Tibial artery (tissue), 4 donors: ENCODE measurements around the gene WBP1L.

Source experiments
- DNase-seq, 2 donors: peaks; one replicate each; pipeline ENCODE4 v3.0.0-alpha.2; 2019
- H3K27ac ChIP-seq, 2 donors: fragments of 200-600 bp; sonication (generic) in 1 of 2; 1 replicate in 1 of 2; 2 replicates in 1 of 2; pipeline ENCODE4 v1.5.1; 2018 to 2019; ENCODE audit warnings: mild to moderate bottlenecking in 1 of 2
- H3K27me3 ChIP-seq, 2 donors: fragments of 200-600 bp; sonication (generic) in 1 of 2; one replicate each; pipeline versions ENCODE4 v1.5.1 to v1.6.0; 2016 to 2019
- H3K36me3 ChIP-seq, 3 donors: fragments of 200-600 bp; sonication (generic) in 2 of 3; one replicate each; pipeline ENCODE4 v1.5.1; 2016 to 2019; ENCODE audit warnings: mild to moderate bottlenecking in 2 of 3
- H3K4me1 ChIP-seq, 4 donors: fragments of 200-600 bp; sonication (generic) in 2 of 4; 1 replicate in 3 of 4; 2 replicates in 1 of 4; pipeline ENCODE4 v1.5.1; 2016 to 2019
- H3K4me3 ChIP-seq, 2 donors: fragments of 200-600 bp; sonication (generic) in 1 of 2; 1 replicate in 1 of 2; 2 replicates in 1 of 2; pipeline ENCODE4 v1.5.1; 2018 to 2019; ENCODE audit warnings: mild to moderate bottlenecking in 2 of 2
- H3K9me3 ChIP-seq, 3 donors: fragments of 200-600 bp; sonication (generic) in 1 of 3; one replicate each; pipeline ENCODE4 v1.5.1; 2016 to 2019
- CTCF ChIP-seq, 2 experiments: fragments of 200-600 bp in 1 of 2; fragments of 450-650 bp in 1 of 2; IDR thresholded peaks; one replicate each; pipeline ENCODE4 v1.5.1; 2017 to 2019; ENCODE audit warnings: antibody characterized with exemption in 2 of 2, mild to moderate bottlenecking in 1 of 2, moderate library complexity in 1 of 2
- intact Hi-C: fragments of 100-400 bp; cut with DNase I; formaldehyde crosslinking; loops from one replicate; pipeline ENCODE4 v1.15.0; 2023; ENCODE audit warnings: low total_unique reads

Gene WBP1L

GRCh38 chr10:102799691-102800471 is 56.1 kb downstream of the WBP1L start:
- intact Hi-C loops = no loop called here
- Histone ChIP-seq H3K9me3 (no peaks in the 10 kb centered on the region), H3K4me1 (peaks cover 0 to 96% (median 77%) of the 10 kb centered on the region in 4 donors), H3K4me3 (no peak overlapping the region), H3K27ac (peak overlapping the region; percentile 72 to 84), H3K36me3 (peaks cover 21 to 31% (median 28%) of the 10 kb centered on the region in 3 donors), H3K27me3 (no peaks in the 10 kb centered on the region)
- TF ChIP-seq CTCF (IDR thresholded peaks at IDR 0.05) = no peak
- peak in 1 of 2 donors; percentile 82 for DNase-seq

GRCh38 chr10:102800611-102801335 is 57.0 kb downstream of the WBP1L start:
- intact Hi-C loops = no loop called here
- H3K27ac ChIP-seq = peak overlapping the region; percentile 72 to 84
- no peak for TF ChIP-seq CTCF (IDR thresholded peaks at IDR 0.05)
- H3K4me1 ChIP-seq = peaks cover 0 to 89% (median 71%) of the 10 kb centered on the region in 4 donors
- no peaks in the 10 kb centered on the region for H3K27me3 ChIP-seq
- no peak for DNase-seq
- no peaks in the 10 kb centered on the region for H3K9me3 ChIP-seq
- H3K4me3 ChIP-seq = no peak overlapping the region
- H3K36me3 ChIP-seq = peaks cover 21 to 32% (median 32%) of the 10 kb centered on the region in 3 donors

- Histone ChIP-seq H3K9me3 (no peaks in the 10 kb centered on the region), H3K36me3 (peaks cover 21 to 37% (median 32%) of the 10 kb centered on the region in 3 donors), H3K4me3 (no peak overlapping the region), H3K27me3 (no peaks in the 10 kb centered on the region), H3K4me1 (peaks cover 0 to 82% (median 65%) of the 10 kb centered on the region in 4 donors), H3K27ac (peak overlapping the region; percentile 72 to 84)
- intact Hi-C loops = no loop called here
- no peak for DNase-seq
- TF ChIP-seq CTCF (IDR thresholded peaks at IDR 0.05) = no peak
These were observed 57.7 kb downstream of the WBP1L start for GRCh38 chr10:102801496-102801895.

- H3K27me3 ChIP-seq = no peaks in the 10 kb centered on the region
- TF ChIP-seq CTCF (IDR thresholded peaks at IDR 0.05) = no peak
- intact Hi-C loops = no loop called here
- H3K9me3 ChIP-seq = no peaks in the 10 kb centered on the region
- peak overlapping the region; percentile 72 to 84 for H3K27ac ChIP-seq
- peaks cover 21 to 39% (median 32%) of the 10 kb centered on the region in 3 donors for H3K36me3 ChIP-seq
- DNase-seq = no peak
- H3K4me3 ChIP-seq = no peak overlapping the region
- peaks cover 0 to 80% (median 61%) of the 10 kb centered on the region in 4 donors for H3K4me1 ChIP-seq
These were observed 58.2 kb downstream of the WBP1L start for GRCh38 chr10:102801978-102802377.

- H3K4me1 ChIP-seq = peaks cover 0 to 69% (median 56%) of the 10 kb centered on the region in 4 donors
- no peaks in the 10 kb centered on the region for H3K27me3 ChIP-seq
- no peak overlapping the region for H3K4me3 ChIP-seq
- intact Hi-C loops = no loop called here
- H3K27ac ChIP-seq = peak overlapping the region; percentile 67 to 84
- peaks cover 19 to 37% (median 30%) of the 10 kb centered on the region in 3 donors for H3K36me3 ChIP-seq
- peak; percentile 62 to 86 for DNase-seq
- TF ChIP-seq CTCF (IDR thresholded peaks at IDR 0.05) = no peak
- H3K9me3 ChIP-seq = no peaks in the 10 kb centered on the region
These were observed 59.3 kb downstream of the WBP1L start for GRCh38 chr10:102802920-102803534.
